Adipocyte (in vitro differentiated cells): ENCODE data around the gene PARVA.

Source experiments
- DNase-seq: peaks from one replicate; pipeline ENCODE4 v3.0.0-alpha.2; 2015; ENCODE audit warnings: low read depth
- H3K27me3 ChIP-seq: replicated peaks from 2 replicates; pipeline ENCODE4 v1.7.0; 2013; ENCODE audit warnings: mild to moderate bottlenecking, low read length, moderate library complexity; ENCODE audit not compliant: control insufficient read depth, insufficient read depth
- H3K36me3 ChIP-seq: 2 replicates; pipeline ENCODE4 v1.7.0; 2013; ENCODE audit warnings: low read length, mild to moderate bottlenecking, moderate library complexity; ENCODE audit not compliant: control insufficient read depth, insufficient read depth, severe bottlenecking
- H3K4me1 ChIP-seq: 2 replicates; pipeline ENCODE4 v1.7.0; 2013; ENCODE audit warnings: mild to moderate bottlenecking, low read length, moderate library complexity; ENCODE audit not compliant: control insufficient read depth, insufficient read depth
- H3K4me3 ChIP-seq: 2 replicates; pipeline ENCODE4 v1.7.0; 2013; ENCODE audit warnings: mild to moderate bottlenecking, low read length, moderate library complexity
- H3K9ac ChIP-seq: 2 replicates; pipeline ENCODE4 v1.7.0; 2013; ENCODE audit warnings: mild to moderate bottlenecking, low read length, moderate library complexity
- H3K9me3 ChIP-seq: 2 replicates; pipeline ENCODE4 v1.7.0; 2013; ENCODE audit warnings: mild to moderate bottlenecking, low read length, moderate library complexity; ENCODE audit not compliant: control insufficient read depth

The PARVA gene

DNA sequence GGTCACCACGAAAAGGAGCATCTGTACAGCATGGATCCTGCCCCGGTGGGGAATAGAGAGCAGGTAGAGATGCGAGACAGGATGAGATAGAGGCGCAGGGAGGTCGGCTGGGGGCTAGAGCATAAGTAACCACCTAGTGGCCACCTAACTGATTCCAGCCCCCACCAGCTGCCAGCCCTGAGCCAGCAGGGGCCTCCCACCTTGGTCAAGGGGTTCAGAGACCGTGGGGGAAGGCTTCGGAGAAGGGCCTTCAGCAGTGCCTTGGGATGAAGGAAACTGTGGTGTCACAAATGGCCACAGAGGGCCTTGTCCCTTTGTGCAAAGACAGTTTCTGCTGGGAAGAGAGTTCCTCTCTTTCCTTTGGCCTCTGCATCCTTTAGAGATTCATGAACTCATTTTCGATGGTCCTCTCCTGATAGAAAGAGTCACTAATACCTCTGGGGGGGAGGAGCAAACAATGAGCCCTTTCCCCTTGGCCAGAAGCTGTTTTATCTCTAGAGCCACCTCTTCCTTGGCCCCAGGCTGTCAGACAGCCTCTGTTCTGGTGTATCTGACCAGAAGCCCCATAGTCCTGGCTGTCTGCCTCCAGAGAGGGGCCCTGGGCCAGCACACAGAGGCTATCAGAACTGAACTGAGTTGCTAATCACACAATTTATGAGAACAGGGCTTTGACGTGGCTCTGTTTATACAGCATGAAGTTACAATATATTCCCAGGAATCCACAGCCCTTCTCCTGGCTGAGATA, 146.0 kb downstream of the PARVA start:
- Histone ChIP-seq H3K9ac (no peak overlapping the region), H3K4me1 (peaks cover 47% of the 10 kb centered on the region), H3K4me3 (no peak overlapping the region), H3K36me3 (peaks cover 58% of the 10 kb centered on the region), H3K27me3 (no peaks in the 10 kb centered on the region), H3K9me3 (no peaks in the 10 kb centered on the region)
- no peak for DNase-seq

DNA sequence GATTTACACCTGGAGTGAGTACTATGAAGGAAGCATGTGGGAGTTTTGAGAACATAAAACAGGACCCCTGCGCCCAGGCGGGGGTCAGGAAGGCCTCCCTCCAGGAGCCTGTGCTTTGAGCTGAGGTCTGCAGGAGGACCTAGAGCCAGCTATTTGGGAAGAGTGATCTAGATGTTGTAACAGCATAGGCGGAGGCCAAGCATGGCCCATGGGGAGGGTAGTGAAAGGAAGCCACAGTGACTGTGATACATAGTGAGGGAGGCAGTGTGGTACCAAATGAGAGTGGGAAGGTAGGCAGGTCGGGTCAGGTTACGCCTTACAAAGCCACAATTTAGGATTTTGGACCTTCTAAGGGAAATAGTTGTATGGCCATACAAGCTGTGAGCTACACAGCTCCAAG, 147.5 kb downstream of the PARVA start:
- peaks cover 55% of the 10 kb centered on the region for H3K4me1 ChIP-seq
- H3K9ac ChIP-seq, result no peak overlapping the region
- DNase-seq, result no peak
- H3K9me3 ChIP-seq, result no peaks in the 10 kb centered on the region
- no peak overlapping the region for H3K4me3 ChIP-seq
- no peaks in the 10 kb centered on the region for H3K27me3 ChIP-seq
- H3K36me3 ChIP-seq, result peaks cover 55% of the 10 kb centered on the region

DNA sequence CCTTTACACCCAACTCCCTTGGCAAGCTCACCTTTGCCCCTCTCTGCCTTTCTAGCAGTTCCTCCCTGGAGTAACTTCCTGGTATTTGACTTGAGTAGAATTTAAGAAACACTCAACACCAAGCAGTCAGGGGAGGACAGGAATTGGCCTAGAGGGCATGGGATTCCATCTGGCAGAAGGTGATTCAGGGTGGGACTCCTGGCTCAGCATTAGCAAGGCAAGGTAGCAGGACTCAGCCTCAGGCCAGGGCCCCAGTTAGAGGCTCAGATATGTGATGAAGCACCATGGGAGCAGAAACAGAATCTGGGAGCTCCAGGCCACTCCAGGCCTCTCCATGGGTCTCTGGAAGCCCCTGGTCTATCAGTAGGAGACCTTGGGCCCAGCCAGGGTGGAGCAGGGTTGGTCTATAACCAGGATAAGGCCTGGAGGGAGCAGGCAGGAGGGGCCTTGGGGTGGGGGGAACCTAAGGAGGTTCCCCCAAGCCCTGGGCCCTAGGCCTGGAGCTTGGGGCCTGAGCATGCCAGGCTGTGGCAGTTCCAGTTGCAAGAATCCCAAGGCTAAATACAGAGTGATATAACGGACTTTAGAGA, 148.2 kb downstream of the PARVA start:
- Histone ChIP-seq H3K4me1 (peaks cover 62% of the 10 kb centered on the region), H3K4me3 (no peak overlapping the region), H3K9me3 (no peaks in the 10 kb centered on the region), H3K9ac (no peak overlapping the region), H3K36me3 (peaks cover 54% of the 10 kb centered on the region), H3K27me3 (no peaks in the 10 kb centered on the region)
- no peak for DNase-seq

DNA sequence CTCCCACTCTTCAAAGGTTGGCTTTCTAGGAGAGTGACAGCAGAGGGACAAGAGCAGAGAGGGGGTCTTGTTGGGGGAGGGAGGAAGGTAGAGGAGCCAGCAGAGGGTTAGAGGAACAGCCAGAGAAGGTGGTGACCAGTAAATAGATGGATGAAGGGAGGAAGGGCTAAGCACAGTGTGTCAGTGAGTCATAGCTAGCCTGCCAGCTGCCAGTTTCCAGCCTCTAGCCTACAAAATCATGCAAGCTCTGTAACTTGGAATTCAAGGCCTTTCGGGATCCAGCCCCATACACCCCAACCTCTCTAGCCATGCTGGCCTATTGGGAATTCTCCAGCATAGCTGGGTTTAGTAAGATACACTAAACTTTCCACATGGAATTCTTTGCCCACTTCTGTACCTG, 149.4 kb downstream of the PARVA start:
- Histone ChIP-seq H3K4me1 (peaks cover 72% of the 10 kb centered on the region), H3K27me3 (no peaks in the 10 kb centered on the region), H3K9me3 (no peaks in the 10 kb centered on the region), H3K4me3 (peak overlapping the region; percentile 22), H3K36me3 (peaks cover 54% of the 10 kb centered on the region), H3K9ac (peak overlapping the region; percentile 23)
- peak; percentile 83 for DNase-seq

DNA sequence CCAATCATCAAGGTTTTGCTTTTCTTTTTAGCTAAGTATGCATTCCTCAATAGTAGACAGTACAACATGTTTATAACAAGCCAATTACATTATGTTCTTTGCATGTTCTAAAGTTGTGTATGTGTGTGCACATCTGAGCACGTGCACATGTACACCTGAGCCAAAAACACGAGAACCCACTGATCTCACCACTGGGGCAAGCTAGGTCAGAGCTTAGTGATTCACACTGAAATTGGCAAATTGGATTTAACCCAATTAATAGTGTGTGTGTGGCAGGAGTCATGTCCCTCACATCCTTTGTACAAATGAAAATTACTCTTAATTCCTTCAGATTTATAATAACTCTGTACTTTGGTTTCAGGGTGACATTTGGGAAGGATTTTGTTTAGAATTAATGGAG, 151.1 kb downstream of the PARVA start:
- Histone ChIP-seq H3K27me3 (no peaks in the 10 kb centered on the region), H3K9me3 (no peaks in the 10 kb centered on the region), H3K4me1 (peaks cover 71% of the 10 kb centered on the region), H3K4me3 (no peak overlapping the region), H3K9ac (no peak overlapping the region), H3K36me3 (peaks cover 62% of the 10 kb centered on the region)
- no peak for DNase-seq

DNA sequence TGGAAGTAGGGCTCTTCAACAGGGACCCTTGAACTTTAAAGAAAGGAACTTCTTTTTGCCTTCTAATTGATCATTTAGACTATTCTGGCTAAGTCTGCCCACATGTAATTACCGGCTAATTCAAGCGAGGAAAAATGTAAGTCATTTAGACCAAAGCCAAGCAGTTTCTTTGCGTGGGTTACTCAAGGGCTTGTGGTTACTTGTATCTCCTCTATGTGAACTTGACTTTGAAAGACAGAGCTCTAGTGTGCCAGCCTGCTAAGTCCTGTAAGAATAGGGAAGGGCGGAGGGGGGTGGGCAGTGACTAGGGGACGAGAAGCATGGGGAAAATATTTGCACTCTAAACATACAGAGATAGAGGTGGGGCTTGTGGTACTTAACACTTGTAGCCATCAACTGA, 151.7 kb downstream of the PARVA start:
- H3K36me3 ChIP-seq, result peaks cover 63% of the 10 kb centered on the region
- peak; percentile 57 for DNase-seq
- H3K4me3 ChIP-seq, result peak overlapping the region; percentile 14
- no peaks in the 10 kb centered on the region for H3K9me3 ChIP-seq
- H3K4me1 ChIP-seq, result peaks cover 66% of the 10 kb centered on the region
- peak overlapping the region; percentile 46 for H3K9ac ChIP-seq
- H3K27me3 ChIP-seq, result no peaks in the 10 kb centered on the region

DNA sequence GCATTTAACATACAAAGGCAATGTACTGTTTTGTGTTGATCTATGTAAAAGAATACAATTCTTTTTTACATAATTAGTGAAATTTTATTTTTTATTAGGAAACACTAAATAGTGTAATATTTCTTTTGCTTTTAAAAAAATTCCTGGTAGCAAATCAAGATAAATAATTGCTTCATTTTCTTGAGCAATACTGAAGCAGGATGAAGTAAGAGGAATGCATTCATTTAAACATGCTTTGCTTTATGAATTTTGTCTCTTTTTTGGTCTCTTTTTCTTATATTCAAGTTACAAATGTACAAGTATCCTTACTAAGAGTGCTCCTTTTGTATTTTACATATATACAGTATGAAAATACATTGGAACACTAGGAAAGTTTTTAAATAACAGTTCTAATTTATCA, 152.4 kb downstream of the PARVA start:
- H3K9ac ChIP-seq, result peak overlapping the region; percentile 70
- peak; percentile 84 for DNase-seq
- no peaks in the 10 kb centered on the region for H3K9me3 ChIP-seq
- no peaks in the 10 kb centered on the region for H3K27me3 ChIP-seq
- H3K4me3 ChIP-seq, result no peak overlapping the region
- peaks cover 58% of the 10 kb centered on the region for H3K36me3 ChIP-seq
- peaks cover 59% of the 10 kb centered on the region for H3K4me1 ChIP-seq

DNA sequence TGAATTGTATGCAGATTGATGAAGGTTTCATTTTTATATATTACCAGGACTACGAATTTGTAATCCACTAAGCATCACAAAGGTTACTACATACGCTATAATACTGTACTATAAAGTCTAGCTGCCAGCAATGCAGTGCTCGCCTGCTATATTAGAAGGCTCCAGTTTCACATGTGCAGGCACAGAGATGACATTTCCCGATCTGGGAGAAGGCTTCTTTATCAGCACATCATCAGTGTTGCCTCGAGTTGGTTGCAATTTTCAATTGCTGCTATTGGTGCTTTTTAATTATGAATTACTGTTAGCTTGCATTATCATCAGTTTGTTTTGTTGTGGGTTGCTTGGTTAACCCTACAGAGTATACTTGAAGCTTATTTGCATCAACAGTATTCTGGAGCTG, 153.6 kb downstream of the PARVA start:
- H3K4me3 ChIP-seq, result no peak overlapping the region
- no peaks in the 10 kb centered on the region for H3K9me3 ChIP-seq
- peaks cover 58% of the 10 kb centered on the region for H3K36me3 ChIP-seq
- no peak overlapping the region for H3K9ac ChIP-seq
- no peak for DNase-seq
- H3K4me1 ChIP-seq, result peaks cover 54% of the 10 kb centered on the region
- H3K27me3 ChIP-seq, result no peaks in the 10 kb centered on the region

DNA sequence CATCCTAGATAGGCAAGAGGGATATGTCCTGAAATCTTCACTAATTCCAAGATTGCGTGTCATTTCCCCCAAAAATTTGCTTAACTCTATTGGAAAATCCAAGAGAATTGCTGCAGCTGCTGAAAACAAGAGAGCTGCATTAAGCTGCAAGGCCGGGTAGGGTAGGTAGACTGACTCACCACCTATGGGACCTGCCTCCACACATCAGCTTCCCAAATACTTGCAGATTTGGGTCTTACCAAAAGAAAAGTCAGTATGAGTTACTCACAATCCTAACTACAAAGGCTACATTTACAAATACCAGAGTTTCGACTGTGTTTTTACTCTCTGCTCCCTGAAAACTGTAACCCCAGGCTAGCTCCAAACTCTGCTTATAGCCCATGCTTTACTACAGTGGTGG, 154.3 kb downstream of the PARVA start:
- Histone ChIP-seq H3K9ac (no peak overlapping the region), H3K27me3 (no peaks in the 10 kb centered on the region), H3K36me3 (peaks cover 58% of the 10 kb centered on the region), H3K9me3 (no peaks in the 10 kb centered on the region), H3K4me3 (no peak overlapping the region), H3K4me1 (peaks cover 47% of the 10 kb centered on the region)
- DNase-seq, result peak; percentile 9

DNA sequence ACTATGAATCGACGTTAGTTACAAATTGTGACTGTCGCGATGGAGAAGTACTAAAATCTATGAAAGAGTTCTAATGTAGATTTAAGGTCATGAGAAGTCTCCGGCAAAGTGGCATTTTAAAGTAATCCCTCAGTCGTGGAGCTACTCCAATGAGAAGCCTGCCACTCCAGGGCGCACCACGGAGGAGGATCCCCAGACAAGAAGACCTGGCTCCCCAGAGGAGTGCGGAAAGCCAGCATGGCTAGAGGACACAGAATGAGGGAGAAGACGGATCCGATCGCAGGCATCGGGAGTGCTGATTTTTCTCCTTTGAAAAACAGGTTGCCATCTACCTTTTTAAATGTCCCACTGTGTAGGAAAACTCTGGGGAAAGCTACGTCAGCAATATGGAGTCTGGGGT, 155.2 kb downstream of the PARVA start:
- H3K36me3 ChIP-seq, result peaks cover 54% of the 10 kb centered on the region
- H3K9me3 ChIP-seq, result no peaks in the 10 kb centered on the region
- no peak overlapping the region for H3K9ac ChIP-seq
- H3K4me1 ChIP-seq, result peaks cover 44% of the 10 kb centered on the region
- DNase-seq, result no peak
- no peak overlapping the region for H3K4me3 ChIP-seq
- H3K27me3 ChIP-seq, result no peaks in the 10 kb centered on the region

DNA sequence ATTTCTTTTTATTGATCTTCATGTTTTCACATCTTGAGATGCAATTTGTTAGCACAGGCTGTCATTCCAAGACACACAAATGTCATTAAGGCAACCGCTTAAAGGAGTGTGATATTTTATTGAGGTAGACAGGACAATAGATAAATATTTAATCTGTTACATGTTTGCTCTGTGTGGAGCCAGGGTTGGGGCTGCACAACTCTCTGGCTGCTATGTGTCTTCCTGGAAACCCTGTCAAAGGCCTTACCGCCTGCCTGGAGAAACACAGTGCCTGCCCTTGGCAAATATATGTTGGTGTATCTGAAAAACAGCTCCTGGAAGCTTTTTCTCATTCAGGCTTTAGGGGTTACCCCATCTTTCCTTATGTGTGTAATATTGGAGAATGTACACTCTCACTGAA, 157.2 kb downstream of the PARVA start:
- H3K27me3 ChIP-seq, result no peaks in the 10 kb centered on the region
- DNase-seq, result no peak
- H3K4me1 ChIP-seq, result peaks cover 49% of the 10 kb centered on the region
- no peak overlapping the region for H3K4me3 ChIP-seq
- H3K9me3 ChIP-seq, result no peaks in the 10 kb centered on the region
- peaks cover 35% of the 10 kb centered on the region for H3K36me3 ChIP-seq
- H3K9ac ChIP-seq, result no peak overlapping the region
